ENCODE results near the gene SS18L1.

SS18L1 gene

DNA sequence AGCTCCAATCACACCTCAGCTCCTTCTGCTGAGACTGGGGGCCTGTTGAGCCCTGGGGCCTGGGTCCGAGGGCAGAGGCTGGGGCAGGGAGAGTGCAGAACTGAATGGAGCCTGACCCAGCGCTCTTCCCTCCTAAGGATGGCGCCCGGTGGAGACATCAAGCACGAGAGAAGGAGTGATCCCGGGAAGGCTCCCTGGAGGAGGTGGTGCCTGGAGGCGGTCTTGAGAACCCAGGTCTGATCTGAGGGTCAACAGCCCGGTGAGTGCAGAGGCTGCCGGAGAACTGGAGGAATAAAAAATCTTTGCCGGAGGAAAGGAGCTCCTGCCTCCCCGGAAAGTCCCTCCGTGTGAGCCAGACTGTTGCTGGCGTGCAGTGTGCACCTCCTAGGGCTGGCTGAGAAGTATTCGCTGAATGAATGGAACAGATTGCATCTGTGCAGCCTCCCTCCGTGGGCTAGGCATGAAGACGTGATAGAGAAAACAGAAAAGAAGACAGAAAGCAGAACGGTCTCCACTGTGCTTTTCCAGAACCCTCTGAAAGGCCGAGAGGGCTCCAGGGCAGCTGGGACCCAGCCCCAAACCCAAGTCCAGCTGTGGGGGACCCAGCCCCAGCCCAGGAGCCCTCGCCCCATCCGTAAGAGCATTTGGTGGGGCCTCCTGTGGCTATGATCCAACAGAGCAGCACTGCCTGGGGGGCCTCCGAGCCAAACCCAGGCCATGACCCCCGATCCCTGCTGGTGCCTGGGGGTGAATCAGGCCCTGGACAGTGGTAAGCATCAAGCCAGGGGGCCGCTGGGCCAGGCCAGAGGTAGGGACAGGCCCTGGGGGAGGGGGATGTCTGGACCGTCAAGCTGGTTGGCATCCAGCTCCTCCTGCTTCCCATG, 83.4 kb downstream of the SS18L1 start:
- no peak for DNase-seq (ENCODE audit: low spot score)

GRCh38 chr20:62227591-62227976, 84.0 kb downstream of the SS18L1 start:
- no peak for DNase-seq (ENCODE audit: low spot score)

- no peak for DNase-seq (ENCODE audit: low spot score)
These were observed 84.7 kb downstream of the SS18L1 start for GRCh38 chr20:62227977-62228958.

DNA sequence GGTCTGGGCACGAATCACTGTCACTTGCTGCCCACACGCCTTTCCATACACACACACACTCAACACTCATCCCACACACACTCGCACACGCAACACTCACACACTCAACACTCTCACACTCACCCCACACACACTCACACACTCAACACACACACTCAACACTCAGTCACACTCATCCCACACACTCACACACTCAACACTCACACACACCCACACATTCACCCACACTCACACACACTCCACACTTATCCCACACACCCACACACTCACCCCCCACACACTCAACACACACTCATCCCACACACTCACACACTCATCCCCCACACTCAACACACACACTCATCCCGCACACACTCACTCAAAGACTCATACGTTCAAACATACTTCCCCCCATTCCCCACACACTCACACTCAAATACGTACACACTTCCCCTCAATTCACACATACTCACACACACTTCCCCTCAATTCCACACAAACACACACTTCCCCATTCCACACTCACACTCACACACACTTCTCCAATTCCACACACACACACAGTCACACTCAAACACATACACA, 85.5 kb downstream of the SS18L1 start:
- no peak for DNase-seq (ENCODE audit: low spot score)

- DNase-seq (ENCODE audit: low spot score) = no peak
These were observed 86.1 kb downstream of the SS18L1 start for GRCh38 chr20:62229667-62230066.

GRCh38 chr20:62230276-62230675, 86.7 kb downstream of the SS18L1 start:
- DNase-seq (ENCODE audit: low spot score) = no peak

GRCh38 chr20:62230696-62231095, 87.1 kb downstream of the SS18L1 start:
- DNase-seq (ENCODE audit: low spot score) = no peak

GRCh38 chr20:62231292-62231691, 87.7 kb downstream of the SS18L1 start:
- no peak for DNase-seq (ENCODE audit: low spot score)

Data from hepatic stellate cell (primary cell).